ENCODE measurements around the gene PLCD3. TPM values are rescaled to one million over a fixed set of nuclear protein-coding genes. Genes with fewer than 3 reads are reported as not detected.

PLCD3 gene
- total and polyA plus RNA-seq, 2 of the 13 experiments (the other 11 are each of a cell fraction or from before 2014, with no cell fraction given), result 11.3 to 39.1 TPM

DNA sequence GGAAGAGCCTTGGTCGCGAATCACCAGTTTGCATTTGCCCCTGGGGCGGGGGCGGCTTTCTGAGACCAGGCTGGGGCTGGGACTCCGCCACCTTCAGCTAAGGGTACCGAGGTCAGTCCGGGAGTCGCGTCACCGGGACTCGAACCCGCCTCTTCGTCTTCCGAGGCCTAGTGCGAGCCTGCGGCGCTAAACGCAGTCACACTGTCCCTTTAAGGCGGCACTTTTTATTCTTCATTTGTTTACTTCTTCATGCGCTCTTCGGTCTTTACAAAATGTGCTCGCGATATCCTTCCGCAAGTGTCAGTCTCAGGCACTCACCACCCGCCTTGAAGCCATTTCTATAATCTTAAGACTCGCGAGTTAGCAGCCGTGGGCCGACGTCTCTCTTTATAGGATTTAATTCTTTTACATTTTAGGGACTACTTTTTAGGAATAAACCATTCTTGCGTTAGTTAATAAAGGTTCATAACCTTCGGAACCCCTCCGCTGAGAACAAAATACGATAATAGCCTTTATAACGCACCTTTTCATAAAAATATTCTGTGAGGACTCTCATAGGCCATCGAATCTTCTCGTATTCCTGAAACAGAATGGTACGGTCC is 15.4 kb upstream of the PLCD3 start (continued):
- TF ChIP-seq MTA1 (CRISPR knock-in tag; IDR thresholded peaks at IDR 0.05; ENCODE audit: borderline replicate concordance), result no peak
- TF ChIP-seq, protein P1, sequence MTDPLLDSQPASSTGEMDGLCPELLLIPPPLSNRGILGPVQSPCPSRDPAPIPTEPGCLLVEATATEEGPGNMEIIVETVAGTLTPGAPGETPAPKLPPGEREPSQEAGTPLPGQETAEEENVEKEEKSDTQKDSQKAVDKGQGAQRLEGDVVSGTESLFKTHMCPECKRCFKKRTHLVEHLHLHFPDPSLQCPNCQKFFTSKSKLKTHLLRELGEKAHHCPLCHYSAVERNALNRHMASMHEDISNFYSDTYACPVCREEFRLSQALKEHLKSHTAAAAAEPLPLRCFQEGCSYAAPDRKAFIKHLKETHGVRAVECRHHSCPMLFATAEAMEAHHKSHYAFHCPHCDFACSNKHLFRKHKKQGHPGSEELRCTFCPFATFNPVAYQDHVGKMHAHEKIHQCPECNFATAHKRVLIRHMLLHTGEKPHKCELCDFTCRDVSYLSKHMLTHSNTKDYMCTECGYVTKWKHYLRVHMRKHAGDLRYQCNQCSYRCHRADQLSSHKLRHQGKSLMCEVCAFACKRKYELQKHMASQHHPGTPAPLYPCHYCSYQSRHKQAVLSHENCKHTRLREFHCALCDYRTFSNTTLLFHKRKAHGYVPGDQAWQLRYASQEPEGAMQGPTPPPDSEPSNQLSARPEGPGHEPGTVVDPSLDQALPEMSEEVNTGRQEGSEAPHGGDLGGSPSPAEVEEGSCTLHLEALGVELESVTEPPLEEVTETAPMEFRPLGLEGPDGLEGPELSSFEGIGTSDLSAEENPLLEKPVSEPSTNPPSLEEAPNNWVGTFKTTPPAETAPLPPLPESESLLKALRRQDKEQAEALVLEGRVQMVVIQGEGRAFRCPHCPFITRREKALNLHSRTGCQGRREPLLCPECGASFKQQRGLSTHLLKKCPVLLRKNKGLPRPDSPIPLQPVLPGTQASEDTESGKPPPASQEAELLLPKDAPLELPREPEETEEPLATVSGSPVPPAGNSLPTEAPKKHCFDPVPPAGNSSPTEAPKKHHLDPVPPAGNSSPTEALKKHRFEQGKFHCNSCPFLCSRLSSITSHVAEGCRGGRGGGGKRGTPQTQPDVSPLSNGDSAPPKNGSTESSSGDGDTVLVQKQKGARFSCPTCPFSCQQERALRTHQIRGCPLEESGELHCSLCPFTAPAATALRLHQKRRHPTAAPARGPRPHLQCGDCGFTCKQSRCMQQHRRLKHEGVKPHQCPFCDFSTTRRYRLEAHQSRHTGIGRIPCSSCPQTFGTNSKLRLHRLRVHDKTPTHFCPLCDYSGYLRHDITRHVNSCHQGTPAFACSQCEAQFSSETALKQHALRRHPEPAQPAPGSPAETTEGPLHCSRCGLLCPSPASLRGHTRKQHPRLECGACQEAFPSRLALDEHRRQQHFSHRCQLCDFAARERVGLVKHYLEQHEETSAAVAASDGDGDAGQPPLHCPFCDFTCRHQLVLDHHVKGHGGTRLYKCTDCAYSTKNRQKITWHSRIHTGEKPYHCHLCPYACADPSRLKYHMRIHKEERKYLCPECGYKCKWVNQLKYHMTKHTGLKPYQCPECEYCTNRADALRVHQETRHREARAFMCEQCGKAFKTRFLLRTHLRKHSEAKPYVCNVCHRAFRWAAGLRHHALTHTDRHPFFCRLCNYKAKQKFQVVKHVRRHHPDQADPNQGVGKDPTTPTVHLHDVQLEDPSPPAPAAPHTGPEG (CRISPR knock-in tag; IDR thresholded peaks at IDR 0.05), result peak; percentile 19
- TF ChIP-seq, protein P2, sequence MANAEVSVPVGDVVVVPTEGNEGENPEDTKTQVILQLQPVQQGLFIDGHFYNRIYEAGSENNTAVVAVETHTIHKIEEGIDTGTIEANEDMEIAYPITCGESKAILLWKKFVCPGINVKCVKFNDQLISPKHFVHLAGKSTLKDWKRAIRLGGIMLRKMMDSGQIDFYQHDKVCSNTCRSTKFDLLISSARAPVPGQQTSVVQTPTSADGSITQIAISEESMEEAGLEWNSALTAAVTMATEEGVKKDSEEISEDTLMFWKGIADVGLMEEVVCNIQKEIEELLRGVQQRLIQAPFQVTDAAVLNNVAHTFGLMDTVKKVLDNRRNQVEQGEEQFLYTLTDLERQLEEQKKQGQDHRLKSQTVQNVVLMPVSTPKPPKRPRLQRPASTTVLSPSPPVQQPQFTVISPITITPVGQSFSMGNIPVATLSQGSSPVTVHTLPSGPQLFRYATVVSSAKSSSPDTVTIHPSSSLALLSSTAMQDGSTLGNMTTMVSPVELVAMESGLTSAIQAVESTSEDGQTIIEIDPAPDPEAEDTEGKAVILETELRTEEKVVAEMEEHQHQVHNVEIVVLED (CRISPR knock-in tag; IDR thresholded peaks at IDR 0.05; ENCODE audit: borderline replicate concordance), result no peak
- TF ChIP-seq ATAD3A (CRISPR knock-in tag; IDR thresholded peaks at IDR 0.05), result no peak
- no peak for TF ChIP-seq HOXA7 (CRISPR knock-in tag; IDR thresholded peaks at IDR 0.05)
- peak; percentile 75; the same call in 1 of the 2 replicates for TF ChIP-seq ZNF788 (CRISPR knock-in tag; IDR thresholded peaks at IDR 0.05; ENCODE audit: borderline replicate concordance)
- no peak for TF ChIP-seq ETV6 (CRISPR knock-in tag; conservative IDR thresholded peaks at IDR 0.05)
- TF ChIP-seq ZBTB7B (CRISPR knock-in tag; IDR thresholded peaks at IDR 0.05), result peak; percentile 84
- TF ChIP-seq, protein P3, sequence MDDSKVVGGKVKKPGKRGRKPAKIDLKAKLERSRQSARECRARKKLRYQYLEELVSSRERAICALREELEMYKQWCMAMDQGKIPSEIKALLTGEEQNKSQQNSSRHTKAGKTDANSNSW (CRISPR knock-in tag; IDR thresholded peaks at IDR 0.05; ENCODE audit: borderline replicate concordance), result no peak; the same call in 1 of the 2 replicates
- TF ChIP-seq SP140L (CRISPR knock-in tag; IDR thresholded peaks at IDR 0.05; ENCODE audit: borderline replicate concordance), result no peak; the same call in 1 of the 2 replicates
- no peak for TF ChIP-seq NFYC (CRISPR knock-in tag; IDR thresholded peaks at IDR 0.05)
- 0 out of 2 replicates have a peak, but pooled peaks have one; percentile 18 for TF ChIP-seq TBX3 (IDR thresholded peaks at IDR 0.05; ENCODE audit: borderline replicate concordance)
- no peak for TF ChIP-seq ZNF292 (CRISPR knock-in tag; IDR thresholded peaks at IDR 0.05; ENCODE audit: borderline replicate concordance, low read depth)
- TF ChIP-seq ZNF746 (CRISPR knock-in tag; IDR thresholded peaks at IDR 0.05), result peak; percentile 79; the same call in 1 of the 2 replicates
- TF ChIP-seq RXRA (CRISPR knock-in tag; IDR thresholded peaks at IDR 0.05), result 0 out of 2 replicates have a peak, but pooled peaks have one; percentile 39
- TF ChIP-seq, protein P4, sequence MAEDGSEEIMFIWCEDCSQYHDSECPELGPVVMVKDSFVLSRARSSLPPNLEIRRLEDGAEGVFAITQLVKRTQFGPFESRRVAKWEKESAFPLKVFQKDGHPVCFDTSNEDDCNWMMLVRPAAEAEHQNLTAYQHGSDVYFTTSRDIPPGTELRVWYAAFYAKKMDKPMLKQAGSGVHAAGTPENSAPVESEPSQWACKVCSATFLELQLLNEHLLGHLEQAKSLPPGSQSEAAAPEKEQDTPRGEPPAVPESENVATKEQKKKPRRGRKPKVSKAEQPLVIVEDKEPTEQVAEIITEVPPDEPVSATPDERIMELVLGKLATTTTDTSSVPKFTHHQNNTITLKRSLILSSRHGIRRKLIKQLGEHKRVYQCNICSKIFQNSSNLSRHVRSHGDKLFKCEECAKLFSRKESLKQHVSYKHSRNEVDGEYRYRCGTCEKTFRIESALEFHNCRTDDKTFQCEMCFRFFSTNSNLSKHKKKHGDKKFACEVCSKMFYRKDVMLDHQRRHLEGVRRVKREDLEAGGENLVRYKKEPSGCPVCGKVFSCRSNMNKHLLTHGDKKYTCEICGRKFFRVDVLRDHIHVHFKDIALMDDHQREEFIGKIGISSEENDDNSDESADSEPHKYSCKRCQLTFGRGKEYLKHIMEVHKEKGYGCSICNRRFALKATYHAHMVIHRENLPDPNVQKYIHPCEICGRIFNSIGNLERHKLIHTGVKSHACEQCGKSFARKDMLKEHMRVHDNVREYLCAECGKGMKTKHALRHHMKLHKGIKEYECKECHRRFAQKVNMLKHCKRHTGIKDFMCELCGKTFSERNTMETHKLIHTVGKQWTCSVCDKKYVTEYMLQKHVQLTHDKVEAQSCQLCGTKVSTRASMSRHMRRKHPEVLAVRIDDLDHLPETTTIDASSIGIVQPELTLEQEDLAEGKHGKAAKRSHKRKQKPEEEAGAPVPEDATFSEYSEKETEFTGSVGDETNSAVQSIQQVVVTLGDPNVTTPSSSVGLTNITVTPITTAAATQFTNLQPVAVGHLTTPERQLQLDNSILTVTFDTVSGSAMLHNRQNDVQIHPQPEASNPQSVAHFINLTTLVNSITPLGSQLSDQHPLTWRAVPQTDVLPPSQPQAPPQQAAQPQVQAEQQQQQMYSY (CRISPR knock-in tag; IDR thresholded peaks at IDR 0.05), result no peak
- TF ChIP-seq ZSCAN29 (CRISPR knock-in tag; conservative IDR thresholded peaks at IDR 0.05), result 0 out of 2 replicates have a peak, but pooled peaks have one; percentile 42
